ENCODE data around the gene THRB.

THRB gene

DNA sequence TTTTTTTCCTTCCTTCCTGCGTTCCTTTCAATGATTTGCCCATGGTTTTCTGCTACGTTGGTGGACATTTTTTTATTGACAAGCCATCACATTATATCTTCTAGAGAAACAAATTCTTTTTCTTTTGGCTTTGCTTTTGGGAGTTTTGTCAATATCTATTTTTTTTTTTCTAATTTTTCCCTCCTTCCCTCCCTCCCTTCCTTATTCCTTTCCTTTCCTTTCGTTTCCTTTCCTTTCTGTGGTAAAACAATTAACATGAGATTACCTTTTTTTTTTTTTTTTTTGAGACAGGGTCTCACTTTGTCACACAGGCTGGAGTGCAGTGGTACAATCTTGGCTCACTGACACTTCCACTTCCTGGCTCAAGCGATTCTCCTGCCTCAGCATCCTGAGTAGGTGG lies 153.7 kb downstream of the THRB start:
- no peak for DNase-seq (ENCODE audit: low read depth)
- no peak for TF ChIP-seq CTCF (conservative IDR thresholded peaks at IDR 0.05; ENCODE audit: low read depth, low read length)
- no peak overlapping the region for H3K4me3 ChIP-seq (ENCODE audit: low read depth, low read length)

DNA sequence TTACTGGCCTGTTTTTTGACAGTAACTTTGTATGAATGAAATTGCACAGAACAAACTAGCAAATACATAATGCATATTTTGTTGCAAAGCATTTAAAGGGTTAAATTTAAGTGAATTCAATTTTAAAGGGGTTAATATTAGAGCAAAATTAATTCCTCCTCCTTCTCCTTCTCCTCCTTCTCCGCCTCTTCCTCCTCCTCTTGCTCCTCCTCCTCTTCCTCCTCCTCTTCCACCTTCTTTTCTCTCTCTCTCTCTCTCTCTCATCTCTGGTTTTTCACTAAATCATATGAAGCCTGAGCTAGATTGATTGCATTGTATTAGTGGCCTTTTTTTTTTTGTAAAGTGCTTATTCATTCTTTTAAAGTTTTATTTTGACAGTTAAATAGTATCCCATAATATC lies 154.5 kb downstream of the THRB start:
- no peak for TF ChIP-seq CTCF (conservative IDR thresholded peaks at IDR 0.05; ENCODE audit: low read depth, low read length)
- no peak overlapping the region for H3K4me3 ChIP-seq (ENCODE audit: low read depth, low read length)
- DNase-seq (ENCODE audit: low read depth), result no peak

GRCh38 chr3:24339266-24339825 lies 155.3 kb downstream of the THRB start:
- no peak overlapping the region for H3K4me3 ChIP-seq (ENCODE audit: low read depth, low read length)
- peak; percentile 20 for DNase-seq (ENCODE audit: low read depth)
- TF ChIP-seq CTCF (conservative IDR thresholded peaks at IDR 0.05; ENCODE audit: low read depth, low read length), result no peak

- no peak for DNase-seq (ENCODE audit: low read depth)
- H3K4me3 ChIP-seq (ENCODE audit: low read depth, low read length), result no peak overlapping the region
- TF ChIP-seq CTCF (conservative IDR thresholded peaks at IDR 0.05; ENCODE audit: low read depth, low read length), result no peak
Observed at GRCh38 chr3:24338409-24339130, 156.1 kb downstream of the THRB start.

DNA sequence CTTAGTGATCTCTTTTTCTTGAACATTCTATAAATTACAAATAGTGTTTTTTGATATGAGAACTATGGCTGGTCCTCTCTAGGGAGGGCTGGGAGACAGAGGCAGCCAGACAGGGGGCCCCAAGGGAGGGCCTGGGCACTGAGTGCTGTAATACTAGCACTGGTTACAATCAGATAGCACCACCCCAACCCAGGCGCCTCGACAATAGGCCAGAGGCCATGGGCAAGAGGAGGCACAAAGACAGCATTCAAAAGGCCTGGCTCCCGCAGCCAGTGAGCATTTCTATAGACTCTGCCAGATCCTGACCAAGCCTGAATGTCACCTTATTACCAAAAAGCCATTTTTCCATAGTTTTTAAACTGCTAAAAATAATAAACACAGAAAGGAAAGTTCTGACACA lies 158.5 kb downstream of the THRB start:
- no peak overlapping the region for H3K4me3 ChIP-seq (ENCODE audit: low read depth, low read length)
- DNase-seq (ENCODE audit: low read depth), result no peak
- TF ChIP-seq CTCF (conservative IDR thresholded peaks at IDR 0.05; ENCODE audit: low read depth, low read length), result no peak

DNA sequence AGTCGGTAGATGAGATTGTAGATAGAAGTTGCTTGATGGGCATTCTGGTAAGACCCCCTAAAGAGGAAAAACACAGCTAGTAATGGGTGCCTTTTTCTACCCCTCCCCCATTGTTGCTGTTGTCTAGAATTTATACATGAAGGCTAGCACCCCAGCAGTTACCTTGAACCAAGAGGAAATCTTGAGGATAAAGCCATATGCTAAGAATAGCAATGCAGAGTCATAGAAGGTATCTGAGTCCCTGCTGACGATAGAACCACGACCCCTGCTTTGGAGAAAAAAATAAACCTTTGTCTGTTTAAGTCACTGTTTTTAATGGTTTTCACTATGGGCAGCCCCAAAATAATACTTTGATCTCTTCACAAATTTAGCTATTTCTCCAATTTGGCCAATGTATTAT lies 162.6 kb downstream of the THRB start:
- TF ChIP-seq CTCF (conservative IDR thresholded peaks at IDR 0.05; ENCODE audit: low read depth, low read length), result no peak
- no peak overlapping the region for H3K4me3 ChIP-seq (ENCODE audit: low read depth, low read length)
- no peak for DNase-seq (ENCODE audit: low read depth)

DNA sequence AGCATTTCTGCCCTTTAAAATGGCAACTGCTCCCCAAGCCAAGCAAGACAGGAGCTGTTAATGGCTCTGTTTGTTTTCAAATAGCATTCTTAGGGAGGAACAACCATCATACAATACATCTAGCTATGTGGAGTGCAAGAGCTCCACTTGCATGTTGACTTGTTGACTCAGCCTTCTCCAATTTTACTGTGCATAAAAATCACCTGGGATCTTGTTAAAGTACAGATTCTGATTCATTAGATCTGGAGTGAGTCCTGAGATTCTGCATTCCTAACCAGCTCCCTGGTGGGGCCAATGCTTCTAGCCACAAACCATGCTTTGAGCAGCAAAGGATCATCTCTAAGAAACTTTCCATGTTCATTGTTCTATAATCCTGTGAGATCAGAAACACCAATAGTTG lies 171.4 kb downstream of the THRB start:
- no peak for DNase-seq (ENCODE audit: low read depth)
- no peak overlapping the region for H3K4me3 ChIP-seq (ENCODE audit: low read depth, low read length)
- TF ChIP-seq CTCF (conservative IDR thresholded peaks at IDR 0.05; ENCODE audit: low read depth, low read length), result no peak
